Measurements from ENCODE around the gene VWCE.
"Not testable (repeated sequence)": the region's sequence is repeated elsewhere in the genome, so short reads cannot be mapped to it uniquely, and the experiment has no call there.

The VWCE gene

GRCh38 chr11:61250796-61251765, 44.0 kb downstream of the VWCE start:
- DNase-seq: not testable (repeated sequence)

- DNase-seq: not testable (repeated sequence)
Observed at GRCh38 chr11:61249201-61249600, 45.9 kb downstream of the VWCE start.

DNA sequence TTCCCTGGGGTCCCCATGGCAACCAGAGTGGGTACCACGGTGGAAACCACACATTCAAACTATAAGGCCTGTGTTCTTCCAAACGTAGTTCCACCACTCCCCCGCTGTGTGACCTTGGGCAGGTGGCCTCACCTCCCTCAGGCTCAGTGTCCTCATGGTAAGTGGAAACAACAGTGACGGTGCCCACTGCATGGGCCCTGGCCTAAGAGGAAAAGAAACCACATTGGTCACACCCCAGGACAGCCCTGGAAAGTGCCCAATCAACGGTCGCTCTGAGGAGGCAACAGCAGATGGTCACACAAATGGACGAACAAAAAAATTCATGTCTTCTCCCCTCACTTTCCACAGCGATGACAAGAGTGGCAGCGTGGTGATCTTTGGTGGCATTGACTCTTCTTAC, 47.0 kb downstream of the VWCE start:
- not testable (repeated sequence) for DNase-seq

DNA sequence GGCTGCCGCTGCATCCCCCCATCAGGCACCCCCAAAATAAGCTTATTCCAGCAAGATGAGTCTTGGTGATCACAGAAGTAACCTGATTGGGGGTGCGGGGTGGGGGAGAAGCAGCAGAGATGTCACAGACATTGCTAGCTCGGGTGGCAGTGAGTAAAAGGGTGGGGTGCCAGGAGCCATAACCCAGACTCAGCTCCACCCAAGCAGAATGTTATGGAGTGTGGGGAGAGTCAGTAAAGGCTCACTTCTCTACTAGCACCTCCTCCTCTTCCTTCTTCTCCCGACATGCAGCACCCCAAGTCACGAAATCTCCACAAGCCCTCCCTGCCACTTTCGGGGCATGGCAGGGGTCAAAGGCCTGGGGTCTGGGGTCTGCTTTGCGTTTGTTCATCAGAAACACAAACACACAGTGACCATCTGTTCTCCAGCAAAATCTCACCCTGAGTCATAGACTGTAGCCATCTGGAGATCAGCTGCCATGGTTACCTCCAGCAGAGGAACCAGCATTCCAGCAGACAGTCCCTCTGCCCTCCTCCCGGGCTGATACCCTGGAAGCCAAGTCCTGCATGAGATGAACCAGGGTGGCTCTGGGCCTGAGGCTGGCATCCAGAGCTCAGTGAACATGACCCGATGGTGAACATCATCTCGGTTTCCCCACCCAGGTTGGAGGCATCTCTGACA, 49.7 kb downstream of the VWCE start:
- not testable (repeated sequence) for DNase-seq

GRCh38 chr11:61241526-61241925, 53.6 kb downstream of the VWCE start:
- DNase-seq: not testable (repeated sequence)

DNA sequence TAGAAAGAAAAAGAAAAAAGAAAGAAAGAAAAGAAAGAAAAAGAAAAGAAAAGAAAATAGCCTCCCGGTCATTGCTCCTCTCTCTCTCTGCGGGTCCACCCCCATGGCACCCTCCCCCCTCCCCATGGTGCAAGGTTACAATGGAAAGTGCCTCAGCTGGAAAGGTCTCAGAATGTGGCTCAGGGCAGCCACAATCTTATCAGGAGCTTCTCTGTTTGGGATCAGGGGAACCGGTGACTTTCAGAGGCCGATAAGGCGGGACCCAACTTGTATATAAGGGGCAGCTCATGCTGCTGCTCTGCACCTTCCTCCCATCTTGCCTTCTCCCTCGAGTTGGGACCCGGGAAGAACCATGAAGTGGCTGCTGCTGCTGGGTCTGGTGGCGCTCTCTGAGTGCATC, 54.2 kb downstream of the VWCE start, which contains the start of gene PGA5:
Gene PGA5 (plus strand): TSS at position 301 of the 400 bp plus-strand sequence. CDS start 52 bp downstream, at position 353.
- not testable (repeated sequence) for DNase-seq

DNA sequence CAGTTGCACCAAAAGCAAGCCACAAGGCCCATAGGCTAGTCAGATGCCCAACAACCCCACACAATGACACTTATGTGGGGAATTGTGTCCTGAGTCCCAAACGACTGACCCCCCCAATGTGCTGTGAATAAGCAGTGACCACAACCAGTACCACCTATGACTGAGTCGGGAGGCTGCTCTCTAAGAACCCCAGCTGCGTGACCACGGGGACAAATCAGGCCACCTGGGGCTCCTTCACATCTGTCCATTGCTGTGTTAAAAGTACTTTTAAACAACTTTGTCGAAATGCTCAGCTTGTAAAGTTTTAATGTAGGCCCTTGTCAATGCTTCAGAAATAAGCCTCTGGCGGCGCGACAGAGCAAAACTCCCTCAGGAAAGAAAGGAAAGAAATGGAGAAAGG, 54.8 kb downstream of the VWCE start:
- DNase-seq: not testable (repeated sequence)

GRCh38 chr11:61237130-61237529, 58.0 kb downstream of the VWCE start:
- not testable (repeated sequence) for DNase-seq

DNA sequence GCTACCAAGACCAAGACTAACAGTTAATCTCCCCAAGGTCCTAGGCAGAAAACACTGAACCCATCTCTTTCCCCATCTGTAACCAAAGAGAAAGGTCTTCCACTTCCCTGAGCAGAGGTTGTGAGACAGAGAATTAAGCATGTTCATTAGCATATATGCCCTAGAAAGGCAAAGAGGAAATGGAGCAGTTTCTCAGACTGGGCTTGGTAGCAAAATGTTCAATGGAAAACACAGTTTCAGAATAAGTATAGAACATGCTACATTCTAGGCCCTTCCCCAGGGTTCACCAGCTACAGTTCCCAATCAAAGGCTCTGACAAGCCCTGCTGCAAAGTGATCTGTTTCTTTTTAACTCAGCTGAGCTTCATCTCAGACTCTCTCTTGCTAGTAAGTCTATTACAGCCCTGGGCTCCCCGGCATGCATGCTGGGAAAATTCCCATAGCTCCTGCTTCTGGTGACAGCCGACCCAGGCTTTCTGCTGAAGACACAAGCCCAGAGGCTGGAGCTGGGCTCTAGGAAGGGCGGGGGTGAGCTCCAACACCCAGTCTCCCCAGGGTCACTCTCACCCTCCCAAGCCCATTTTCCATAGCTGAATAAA, 62.5 kb downstream of the VWCE start:
- DNase-seq: not testable (repeated sequence)

DNA sequence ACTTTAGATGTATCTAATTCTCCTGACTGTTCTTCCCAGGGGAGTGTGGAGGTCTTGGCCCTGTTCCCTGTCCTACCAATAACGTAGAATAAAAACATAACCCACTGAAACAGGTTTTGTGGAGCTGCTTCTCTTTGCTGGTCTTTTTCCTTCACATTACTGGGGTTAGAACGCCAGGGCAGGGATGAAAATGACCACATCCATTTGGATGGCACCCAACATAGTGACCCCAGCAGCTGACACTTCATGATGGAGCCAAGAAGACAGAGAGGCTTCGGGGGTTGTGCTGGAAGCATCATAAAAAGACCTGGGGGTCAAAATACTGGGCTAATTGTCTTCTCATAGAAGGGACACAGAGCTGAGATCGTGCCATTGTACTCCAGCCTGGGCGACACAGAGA, 63.5 kb downstream of the VWCE start:
- not testable (repeated sequence) for DNase-seq

DNA sequence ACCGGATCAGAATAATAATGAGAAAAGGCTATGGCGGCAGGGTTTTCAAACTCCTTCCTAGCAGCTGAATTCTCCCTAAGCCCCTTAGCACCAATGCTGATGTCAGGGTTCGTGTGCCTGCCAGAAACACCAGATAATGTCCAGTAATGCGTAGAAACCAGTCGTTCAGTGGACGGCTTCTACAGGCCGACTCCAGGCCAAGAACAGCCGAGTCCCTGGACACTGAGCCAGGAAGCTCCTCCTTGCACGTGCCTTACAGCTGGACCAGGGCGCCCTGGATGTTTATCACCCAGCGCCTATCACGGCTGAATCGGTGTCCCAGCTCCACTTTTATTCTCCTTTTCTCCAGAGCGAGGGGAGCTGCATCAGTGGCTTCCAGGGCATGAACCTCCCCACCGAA, 64.1 kb downstream of the VWCE start:
- DNase-seq: not testable (repeated sequence)

DNA sequence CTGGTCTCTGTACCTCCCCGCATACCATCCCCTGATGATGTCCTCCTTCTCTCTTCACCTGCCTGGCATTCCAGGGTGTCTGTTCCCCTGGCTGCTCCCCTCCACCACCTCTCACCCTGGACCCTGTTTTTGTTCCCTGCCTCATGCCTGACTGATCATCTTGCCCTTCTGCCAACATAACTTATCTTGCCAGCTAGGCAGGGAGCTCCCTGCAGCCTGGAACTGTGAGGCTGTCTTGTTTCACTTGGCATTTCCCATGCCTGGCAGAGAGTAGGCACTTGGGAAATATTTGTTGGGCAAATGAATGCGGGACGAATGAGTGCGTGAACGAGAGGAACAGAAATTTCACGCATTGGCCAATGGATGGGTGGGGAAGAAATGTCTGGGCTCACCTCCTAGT, 65.7 kb downstream of the VWCE start:
- DNase-seq: not testable (repeated sequence)

GRCh38 chr11:61226457-61227137, 68.5 kb downstream of the VWCE start:
- not testable (repeated sequence) for DNase-seq

DNA sequence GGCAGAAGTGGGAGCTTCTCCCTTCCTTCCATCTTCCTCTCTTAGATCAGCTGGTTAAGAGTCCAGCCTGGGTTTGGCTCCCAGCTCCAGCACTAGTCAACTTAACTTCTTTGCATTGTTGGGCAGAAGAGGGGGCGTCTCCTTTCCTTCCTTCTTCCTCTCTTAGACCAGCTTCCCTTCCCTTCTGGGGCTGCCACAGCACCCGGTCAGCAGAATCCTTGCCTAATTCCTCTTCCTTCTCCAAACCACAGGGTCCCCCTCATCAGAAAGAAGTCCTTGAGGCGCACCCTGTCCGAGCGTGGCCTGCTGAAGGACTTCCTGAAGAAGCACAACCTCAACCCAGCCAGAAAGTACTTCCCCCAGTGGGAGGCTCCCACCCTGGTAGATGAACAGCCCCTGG, 72.4 kb downstream of the VWCE start:
- DNase-seq: not testable (repeated sequence)

DNA sequence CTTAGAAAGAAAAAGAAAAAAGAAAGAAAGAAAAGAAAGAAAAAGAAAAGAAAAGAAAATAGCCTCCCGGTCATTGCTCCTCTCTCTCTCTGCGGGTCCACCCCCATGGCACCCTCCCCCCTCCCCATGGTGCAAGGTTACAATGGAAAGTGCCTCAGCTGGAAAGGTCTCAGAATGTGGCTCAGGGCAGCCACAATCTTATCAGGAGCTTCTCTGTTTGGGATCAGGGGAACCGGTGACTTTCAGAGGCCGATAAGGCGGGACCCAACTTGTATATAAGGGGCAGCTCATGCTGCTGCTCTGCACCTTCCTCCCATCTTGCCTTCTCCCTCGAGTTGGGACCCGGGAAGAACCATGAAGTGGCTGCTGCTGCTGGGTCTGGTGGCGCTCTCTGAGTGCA, 73.1 kb downstream of the VWCE start, which contains the start of gene PGA4:
Gene PGA4 (plus strand): TSS at position 301 of the 400 bp plus-strand sequence. CDS start 54 bp downstream, at position 355.
- not testable (repeated sequence) for DNase-seq

- not testable (repeated sequence) for DNase-seq
Observed at GRCh38 chr11:61219016-61219415, 76.1 kb downstream of the VWCE start.

DNA sequence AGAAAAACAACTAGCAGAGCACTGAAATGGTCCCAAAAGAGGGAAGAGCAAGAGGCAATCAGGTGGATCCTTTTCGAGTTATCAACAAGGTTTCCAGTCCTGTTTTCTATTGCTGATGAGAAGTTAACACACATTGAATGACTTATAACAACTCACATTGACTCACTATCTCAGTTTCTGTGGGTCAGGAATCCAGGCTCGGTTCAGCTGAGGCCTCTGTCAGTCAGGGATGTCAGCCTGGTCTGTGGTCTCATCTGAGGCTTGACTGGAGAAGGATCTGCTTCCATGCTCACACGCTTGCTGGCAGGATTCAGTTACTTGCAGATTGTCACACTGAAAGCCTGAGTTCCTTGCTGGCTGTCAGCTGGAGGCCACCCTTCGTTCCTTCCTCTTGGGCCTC, 76.8 kb downstream of the VWCE start:
- not testable (repeated sequence) for DNase-seq

DNA sequence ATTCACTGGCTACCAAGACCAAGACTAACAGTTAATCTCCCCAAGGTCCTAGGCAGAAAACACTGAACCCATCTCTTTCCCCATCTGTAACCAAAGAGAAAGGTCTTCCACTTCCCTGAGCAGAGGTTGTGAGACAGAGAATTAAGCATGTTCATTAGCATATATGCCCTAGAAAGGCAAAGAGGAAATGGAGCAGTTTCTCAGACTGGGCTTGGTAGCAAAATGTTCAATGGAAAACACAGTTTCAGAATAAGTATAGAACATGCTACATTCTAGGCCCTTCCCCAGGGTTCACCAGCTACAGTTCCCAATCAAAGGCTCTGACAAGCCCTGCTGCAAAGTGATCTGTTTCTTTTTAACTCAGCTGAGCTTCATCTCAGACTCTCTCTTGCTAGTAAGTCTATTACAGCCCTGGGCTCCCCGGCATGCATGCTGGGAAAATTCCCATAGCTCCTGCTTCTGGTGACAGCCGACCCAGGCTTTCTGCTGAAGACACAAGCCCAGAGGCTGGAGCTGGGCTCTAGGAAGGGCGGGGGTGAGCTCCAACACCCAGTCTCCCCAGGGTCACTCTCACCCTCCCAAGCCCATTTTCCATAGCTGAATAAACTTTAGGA, 81.3 kb downstream of the VWCE start:
- DNase-seq: not testable (repeated sequence)

DNA sequence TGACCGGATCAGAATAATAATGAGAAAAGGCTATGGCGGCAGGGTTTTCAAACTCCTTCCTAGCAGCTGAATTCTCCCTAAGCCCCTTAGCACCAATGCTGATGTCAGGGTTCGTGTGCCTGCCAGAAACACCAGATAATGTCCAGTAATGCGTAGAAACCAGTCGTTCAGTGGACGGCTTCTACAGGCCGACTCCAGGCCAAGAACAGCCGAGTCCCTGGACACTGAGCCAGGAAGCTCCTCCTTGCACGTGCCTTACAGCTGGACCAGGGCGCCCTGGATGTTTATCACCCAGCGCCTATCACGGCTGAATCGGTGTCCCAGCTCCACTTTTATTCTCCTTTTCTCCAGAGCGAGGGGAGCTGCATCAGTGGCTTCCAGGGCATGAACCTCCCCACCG, 82.9 kb downstream of the VWCE start:
- not testable (repeated sequence) for DNase-seq

DNA sequence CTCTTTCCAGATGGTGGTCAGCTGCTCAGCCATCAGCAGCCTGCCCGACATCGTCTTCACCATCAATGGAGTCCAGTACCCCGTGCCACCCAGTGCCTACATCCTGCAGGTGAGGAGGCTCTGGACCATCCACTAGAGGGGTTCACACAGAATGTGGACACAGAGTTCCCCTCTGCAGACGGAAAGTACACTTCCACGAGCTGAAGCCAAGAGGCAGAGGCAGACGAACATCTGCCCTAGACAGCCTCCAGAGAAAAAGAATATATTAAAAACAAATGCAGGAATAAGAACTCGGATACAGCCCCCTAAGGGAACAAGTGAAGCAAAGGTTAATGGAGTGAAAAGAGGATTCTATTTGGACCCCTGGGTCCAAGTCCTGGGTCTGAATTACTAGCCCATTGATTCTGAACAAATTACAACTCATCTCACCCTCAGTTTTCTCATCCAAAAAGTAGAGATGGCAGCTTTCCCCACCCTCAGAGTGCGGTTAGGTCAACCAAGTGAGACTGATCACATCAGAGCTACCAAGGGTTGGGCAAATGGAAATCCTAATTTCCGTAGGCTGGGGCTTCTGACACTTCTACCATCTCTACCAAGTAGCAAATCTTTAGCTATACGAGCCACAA, 83.7 kb downstream of the VWCE start:
- not testable (repeated sequence) for DNase-seq

DNA sequence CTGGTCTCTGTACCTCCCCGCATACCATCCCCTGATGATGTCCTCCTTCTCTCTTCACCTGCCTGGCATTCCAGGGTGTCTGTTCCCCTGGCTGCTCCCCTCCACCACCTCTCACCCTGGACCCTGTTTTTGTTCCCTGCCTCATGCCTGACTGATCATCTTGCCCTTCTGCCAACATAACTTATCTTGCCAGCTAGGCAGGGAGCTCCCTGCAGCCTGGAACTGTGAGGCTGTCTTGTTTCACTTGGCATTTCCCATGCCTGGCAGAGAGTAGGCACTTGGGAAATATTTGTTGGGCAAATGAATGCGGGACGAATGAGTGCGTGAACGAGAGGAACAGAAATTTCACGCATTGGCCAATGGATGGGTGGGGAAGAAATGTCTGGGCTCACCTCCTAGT, 84.5 kb downstream of the VWCE start:
- DNase-seq: not testable (repeated sequence)

Data from NK-92 treated with Interleukin-12 subunit alpha and Interleukin-12 subunit beta, amount 100 ng/mL, for 24 hours (cell line).